WI38 (cell line): ENCODE data around the gene TSC22D1.
"Not testable (repeated sequence)": the region's sequence is repeated elsewhere in the genome, so short reads cannot be mapped to it uniquely, and the experiment has no call there.

Experiments used
- H3K4me3 ChIP-seq: 2 replicates; pipeline ENCODE4 v1.5.1; 2011; ENCODE audit warnings: low read depth, mild to moderate bottlenecking, control low read depth, low read length
- CTCF ChIP-seq: IDR thresholded peaks from 2 replicates; pipeline ENCODE4 v1.5.1; 2012; ENCODE audit warnings: low read depth, mild to moderate bottlenecking, control low read depth, low read length

The TSC22D1 gene

GRCh38 chr13:44523146-44524015 is 52.7 kb downstream of the TSC22D1 start:
- no peak for TF ChIP-seq CTCF
- no peak overlapping the region for H3K4me3 ChIP-seq

GRCh38 chr13:44519642-44520041 is 56.5 kb downstream of the TSC22D1 start:
- TF ChIP-seq CTCF: no peak
- H3K4me3 ChIP-seq: no peak overlapping the region

GRCh38 chr13:44516771-44517170 is 59.4 kb downstream of the TSC22D1 start:
- no peak overlapping the region for H3K4me3 ChIP-seq

GRCh38 chr13:44514278-44514677 is 61.9 kb downstream of the TSC22D1 start:
- H3K4me3 ChIP-seq: no peak overlapping the region
- TF ChIP-seq CTCF: no peak

More at GRCh38 chr13:44516771-44517170, 59.4 kb downstream of the TSC22D1 start:
- TF ChIP-seq CTCF: no peak

GRCh38 chr13:44509853-44510252 is 66.3 kb downstream of the TSC22D1 start:
- not testable (repeated sequence) for H3K4me3 ChIP-seq

- no peak for TF ChIP-seq CTCF
- H3K4me3 ChIP-seq: no peak overlapping the region
Measured at GRCh38 chr13:44508562-44509077, 67.5 kb downstream of the TSC22D1 start.

GRCh38 chr13:44507639-44508038 is 68.5 kb downstream of the TSC22D1 start:
- no peak for TF ChIP-seq CTCF
- no peak overlapping the region for H3K4me3 ChIP-seq

- no peak overlapping the region for H3K4me3 ChIP-seq
- no peak for TF ChIP-seq CTCF
Measured at GRCh38 chr13:44506719-44507118, 69.4 kb downstream of the TSC22D1 start.
